A549 (cell line): ENCODE data around the gene PHF23. TPM values are rescaled to one million over a fixed set of nuclear protein-coding genes. Genes with fewer than 3 reads are reported as not detected.

Experiments used
- ATAC-seq, 2 experiments: fragments of 200-7000 bp in 1 of 2; fragments of >200 bp in 1 of 2; cut with Nextera tagmentation in 1 of 2; cut with Tn5 transposase in 1 of 2; 3 replicates each; pipeline versions ENCODE4 v1.8.0 to v1.9.1; 2018 to 2020; ENCODE audit warnings: mild to moderate bottlenecking in 1 of 2, moderate library complexity in 1 of 2
- CTCF ChIA-PET: fragments of 300-600 bp; sonication (Branson Sonifier 250); formaldehyde crosslinking; extraction: SDS; loops from one replicate; lab custom pipeline; 2021; ENCODE audit warnings: antibody characterized with exemption, inconsistent platforms; lab: Yijun Ruan, JAX
- POLR2A ChIA-PET: fragments of 350-600 bp; formaldehyde crosslinking; extraction: SDS; loops from one replicate; lab custom pipeline; 2021; ENCODE audit warnings: antibody characterized with exemption, inconsistent platforms; lab: Yijun Ruan, JAX
- DNase-seq, 2 experiments: peaks; one replicate each; pipeline versions ENCODE4 v3.0.0 to v3.0.0-alpha.2; 2011 to 2016; ENCODE audit warnings: low read depth in 1 of 2, low spot score in 1 of 2
- FAIRE-seq: peaks from 2 replicates; lab custom pipeline; 2011; peaks lifted over from hg19 to GRCh38; lab: Jason Lieb, UNC
- H3K27ac ChIP-seq, 2 experiments: fragments of >200 bp; sonication (Bioruptor Twin); formaldehyde crosslinking; 3 replicates each; pipeline ENCODE4 v1.5.1; 2016 to 2017
- H3K4me1 ChIP-seq: fragments of >200 bp; sonication (Bioruptor Twin); formaldehyde crosslinking; 3 replicates; pipeline ENCODE4 v1.6.1; 2016
- H3K4me2 ChIP-seq: fragments of >200 bp; sonication (Bioruptor Twin); formaldehyde crosslinking; 3 replicates; pipeline ENCODE4 v1.6.1; 2016
- H3K4me3 ChIP-seq: fragments of >200 bp; sonication (Bioruptor Twin); formaldehyde crosslinking; 3 replicates; pipeline ENCODE4 v1.5.1; 2016
- H3K9me3 ChIP-seq: fragments of >200 bp; sonication (Bioruptor Twin); formaldehyde crosslinking; 3 replicates; pipeline ENCODE4 v1.6.1; 2016
- BHLHE40 ChIP-seq: IDR thresholded peaks from 2 replicates; pipeline ENCODE4 v1.6.1; 2012; ENCODE audit warnings: low read depth, low read length, inconsistent platforms
- CBX2 ChIP-seq: fragments of 200-600 bp; sonication (generic); IDR thresholded peaks from 2 replicates; pipeline ENCODE4 v1.6.1; 2016; ENCODE audit warnings: low read depth, mild to moderate bottlenecking, borderline replicate concordance
- CBX8 ChIP-seq: fragments of 200-600 bp; sonication (generic); IDR thresholded peaks from 2 replicates; pipeline ENCODE4 v1.6.1; 2016
- CEBPB ChIP-seq, 2 experiments: fragments of >200 bp in 1 of 2; sonication (Bioruptor Twin) in 1 of 2; formaldehyde crosslinking in 1 of 2; IDR thresholded peaks; 2 replicates each; pipeline ENCODE4 v1.6.1; 2012 to 2016
- EHMT2 ChIP-seq: fragments of 200-600 bp; sonication (generic); IDR thresholded peaks from 2 replicates; pipeline ENCODE4 v1.6.1; 2016; ENCODE audit warnings: antibody characterized with exemption, low read depth, mild to moderate bottlenecking, moderate library complexity
- EP300 ChIP-seq, 2 experiments: fragments of >200 bp; sonication (Bioruptor Twin); formaldehyde crosslinking; IDR thresholded peaks; 2 replicates in 1 of 2; 3 replicates in 1 of 2; pipeline ENCODE4 v1.6.1; 2016 to 2017
- FOSB ChIP-seq: fragments of 250-450 bp; sonication (Bioruptor Pico); IDR thresholded peaks from 2 replicates; pipeline ENCODE4 v1.5.0; 2020; ENCODE audit warnings: mild to moderate bottlenecking, moderate library complexity
- FOXS1 ChIP-seq: fragments of 250-450 bp; sonication (Bioruptor Pico); IDR thresholded peaks from 2 replicates; pipeline ENCODE4 v1.5.0; 2020; ENCODE audit warnings: mild to moderate bottlenecking, moderate library complexity
- HDAC2 ChIP-seq: fragments of 200-600 bp; sonication (generic); IDR thresholded peaks from 2 replicates; pipeline ENCODE4 v1.6.1; 2016
- KDM5A ChIP-seq: fragments of 200-600 bp; sonication (generic); IDR thresholded peaks from 2 replicates; pipeline ENCODE4 v1.6.1; 2016; ENCODE audit warnings: antibody characterized with exemption, mild to moderate bottlenecking
- MAFK ChIP-seq: fragments of 450-650 bp; IDR thresholded peaks from 2 replicates; pipeline ENCODE4 v1.6.1; 2014; ENCODE audit not compliant: partially characterized antibody
- MAZ ChIP-seq: fragments of 150-350 bp; IDR thresholded peaks from 2 replicates; pipeline ENCODE4 v1.6.1; 2014; ENCODE audit warnings: antibody characterized with exemption, low read depth, low read length, borderline replicate concordance
- NFE2L2 ChIP-seq: fragments of 150-350 bp; conservative IDR thresholded peaks from 2 replicates; pipeline ENCODE4 v1.6.1; 2014; ENCODE audit warnings: low read length
- NPAS2 ChIP-seq: fragments of 250-450 bp; sonication (Bioruptor Pico); IDR thresholded peaks from 2 replicates; pipeline ENCODE4 v1.8.0; 2022; ENCODE audit warnings: mild to moderate bottlenecking, moderate library complexity, borderline replicate concordance
- NR3C1 ChIP-seq: fragments of >200 bp; sonication (Bioruptor Twin); formaldehyde crosslinking; IDR thresholded peaks from 3 replicates; pipeline ENCODE4 v1.6.1; 2017
- POLR2A ChIP-seq: IDR thresholded peaks from 2 replicates; pipeline ENCODE4 v1.6.1; 2012; ENCODE audit warnings: mild to moderate bottlenecking, low read length
- RNF2 ChIP-seq: fragments of 200-600 bp; sonication (generic); IDR thresholded peaks from 2 replicates; pipeline ENCODE4 v1.6.1; 2016; ENCODE audit warnings: low read depth, mild to moderate bottlenecking, antibody characterized with exemption, moderate library complexity, borderline replicate concordance
- SMC3 ChIP-seq: fragments of >200 bp; sonication (Bioruptor Twin); formaldehyde crosslinking; IDR thresholded peaks from 3 replicates; pipeline ENCODE4 v1.6.1; 2018; ENCODE audit warnings: inconsistent platforms
- TP53 ChIP-seq: fragments of 250-450 bp; sonication (Bioruptor Pico); IDR thresholded peaks from 2 replicates; pipeline ENCODE4 v1.5.0; 2021; ENCODE audit warnings: mild to moderate bottlenecking, moderate library complexity
- ZFP36 ChIP-seq: fragments of 450-650 bp; IDR thresholded peaks from 2 replicates; pipeline ENCODE4 v1.6.1; 2014; ENCODE audit warnings: borderline replicate concordance; ENCODE audit not compliant: partially characterized antibody
- WGBS: methylation state at CpG from one replicate; pipeline ENCODE4 v1.1.6; 2017; ENCODE audit errors: missing lambda C conversion rate; 5-methylcytosine and 5-hydroxymethylcytosine counted together
- polyA plus RNA-seq, 4 experiments: library from polyadenylated mRNA; depleted of rRNA in 3 of 4; stranded (reverse); fragments of >200 nt; fragmentation: RNase III in 1 of 4; extraction: RNeasy Plus Mini Kit Qiagen cat#74134 plus additional on column Dnase treatment in 1 of 4; gene quantifications; 2 replicates in 3 of 4; 3 replicates in 1 of 4; pipeline ENCODE4 v1.2.3, GENCODE V29; 2011 to 2017
- TF ChIP-seq, protein P1 (sequence below): IDR thresholded peaks from 2 replicates; pipeline ENCODE4 v1.6.1; 2012
- TF ChIP-seq, protein P2 (sequence below): fragments of 450-650 bp; IDR thresholded peaks from 2 replicates; pipeline ENCODE4 v1.6.1; 2014; ENCODE audit warnings: antibody characterized with exemption
- TF ChIP-seq, protein P3 (sequence below): fragments of >200 bp; sonication (Bioruptor Twin); formaldehyde crosslinking; IDR thresholded peaks from 2 replicates; pipeline ENCODE4 v1.6.1; 2016

The PHF23 gene
- polyA plus RNA-seq, 2 of the 4 experiments (the other 2 are of a cell fraction): 52.1 to 80.2 TPM

DNA sequence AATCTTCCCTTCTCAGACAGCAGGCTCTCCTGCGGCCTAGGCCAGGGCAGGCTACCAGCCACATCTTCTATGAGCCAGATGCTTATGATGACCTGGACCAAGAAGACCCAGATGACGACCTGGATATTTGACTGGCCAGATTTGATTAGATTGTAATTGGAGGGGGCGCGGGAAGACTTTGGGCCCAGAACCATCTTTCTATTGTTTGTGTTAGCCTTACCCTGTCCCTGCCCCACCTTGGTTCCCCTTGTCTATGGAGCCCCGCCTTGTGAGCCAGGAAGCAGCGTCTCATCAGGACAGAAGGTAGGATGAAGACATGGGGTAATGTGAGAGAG, 20.3 kb upstream of the PHF23 start:
- 94% methylated on average over 6 of the region's 6 CpGs for WGBS
- CTCF ChIA-PET: interaction anchor here (0.6 to 2.2 kb wide), 8 partner anchors 16 to 624 kb away, joined by 3 to 12 read pairs (median 4); partner anchors contain the start of gene SLC2A4
- DNase-seq: no peak
- Histone ChIP-seq H3K4me2 (peak overlapping the region; percentile 69), H3K27ac (peak overlapping the region; percentile 69; a peak in 5 of 6 replicates), H3K4me3 (no peak overlapping the region)
- TF ChIP-seq BHLHE40: no peak
- no peak for TF ChIP-seq FOXS1
- TF ChIP-seq, protein P1, sequence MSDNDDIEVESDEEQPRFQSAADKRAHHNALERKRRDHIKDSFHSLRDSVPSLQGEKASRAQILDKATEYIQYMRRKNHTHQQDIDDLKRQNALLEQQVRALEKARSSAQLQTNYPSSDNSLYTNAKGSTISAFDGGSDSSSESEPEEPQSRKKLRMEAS: no peak
- TF ChIP-seq EP300 (IDR thresholded peaks at IDR 0.05): no peak
- no peak for TF ChIP-seq CEBPB (IDR thresholded peaks at IDR 0.05)
- no peak for TF ChIP-seq CBX2
- TF ChIP-seq NR3C1: no peak
- TF ChIP-seq TP53 (CRISPR knock-in tag): no peak
- TF ChIP-seq, all 56 proteins: peak for 0
- POLR2A ChIA-PET: interaction anchor here (0.8 kb wide), 1 partner anchor 22 kb away, joined by 3 read pairs; the partner anchor contains the start of gene SLC2A4
- FAIRE-seq (no peak), ATAC-seq (no peak)
- peaks cover 38% of the 10 kb centered on the region for H3K4me1 ChIP-seq
- no peaks in the 10 kb centered on the region for H3K9me3 ChIP-seq

DNA sequence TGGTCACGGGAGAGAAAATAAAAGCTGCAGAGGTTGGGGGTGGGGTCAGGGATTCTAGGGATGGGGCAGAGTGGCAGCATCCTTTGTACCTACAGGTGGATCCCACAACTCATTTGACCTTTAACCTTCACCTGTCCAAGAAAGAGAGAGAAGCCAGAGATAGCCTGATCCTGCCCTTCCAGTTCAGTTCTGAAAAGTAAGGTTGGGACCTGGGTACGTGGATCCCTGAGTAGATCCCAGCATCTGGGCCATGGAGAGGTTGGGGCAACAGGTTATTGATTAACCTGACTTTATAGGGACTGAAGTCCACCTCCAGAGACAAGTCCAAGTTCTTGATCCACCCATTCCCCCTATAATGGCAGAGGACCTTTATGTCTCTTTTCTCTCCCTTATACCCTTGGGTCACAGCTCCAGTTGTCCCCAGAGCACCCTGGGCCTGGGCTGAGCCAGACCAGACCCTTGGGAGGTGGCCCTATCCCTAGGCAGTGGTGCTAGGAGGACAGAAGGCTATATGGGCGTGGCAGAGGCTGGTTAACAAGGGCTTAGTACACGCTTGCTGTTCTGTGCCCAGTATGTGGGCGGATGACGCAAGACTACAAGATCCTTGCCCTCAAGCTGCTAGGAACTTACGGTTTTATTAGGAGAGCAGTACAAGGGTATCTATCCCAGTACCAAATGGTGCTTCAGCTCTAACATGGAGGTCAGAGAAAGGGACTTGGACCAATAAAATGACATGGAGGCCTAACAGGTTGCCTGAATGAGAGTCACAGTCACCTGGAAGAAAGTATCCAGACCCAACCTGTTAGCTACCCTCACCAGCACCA, 19.7 kb upstream of the PHF23 start:
- peak in 1 of 2 experiments; percentile 15; a peak in 3 of 6 replicates for ATAC-seq
- ChIA-PET POLR2A (no interaction called here), CTCF (interaction anchor here (0.5 to 5.6 kb wide), 10 partner anchors 9 to 110 kb away, joined by 3 to 42 read pairs (median 4); partner anchors contain the start of gene SLC2A4)
- H3K4me1 ChIP-seq: peaks cover 33% of the 10 kb centered on the region
- DNase-seq: peak in 1 of 2 experiments; percentile 64
- H3K4me2 ChIP-seq: peak overlapping the region; percentile 69
- H3K4me3 ChIP-seq: no peak overlapping the region
- no peak for TF ChIP-seq KDM5A
- TF ChIP-seq CBX2: no peak
- TF ChIP-seq MAZ: no peak
- TF ChIP-seq CEBPB (IDR thresholded peaks at IDR 0.05): peak; percentile 62 to 72; a peak in 3 of 4 replicates
- no peak for FAIRE-seq
- WGBS: 66% methylated on average over 7 of the region's 7 CpGs
- H3K9me3 ChIP-seq: no peaks in the 10 kb centered on the region
- peak overlapping the region; percentile 69 for H3K27ac ChIP-seq

DNA sequence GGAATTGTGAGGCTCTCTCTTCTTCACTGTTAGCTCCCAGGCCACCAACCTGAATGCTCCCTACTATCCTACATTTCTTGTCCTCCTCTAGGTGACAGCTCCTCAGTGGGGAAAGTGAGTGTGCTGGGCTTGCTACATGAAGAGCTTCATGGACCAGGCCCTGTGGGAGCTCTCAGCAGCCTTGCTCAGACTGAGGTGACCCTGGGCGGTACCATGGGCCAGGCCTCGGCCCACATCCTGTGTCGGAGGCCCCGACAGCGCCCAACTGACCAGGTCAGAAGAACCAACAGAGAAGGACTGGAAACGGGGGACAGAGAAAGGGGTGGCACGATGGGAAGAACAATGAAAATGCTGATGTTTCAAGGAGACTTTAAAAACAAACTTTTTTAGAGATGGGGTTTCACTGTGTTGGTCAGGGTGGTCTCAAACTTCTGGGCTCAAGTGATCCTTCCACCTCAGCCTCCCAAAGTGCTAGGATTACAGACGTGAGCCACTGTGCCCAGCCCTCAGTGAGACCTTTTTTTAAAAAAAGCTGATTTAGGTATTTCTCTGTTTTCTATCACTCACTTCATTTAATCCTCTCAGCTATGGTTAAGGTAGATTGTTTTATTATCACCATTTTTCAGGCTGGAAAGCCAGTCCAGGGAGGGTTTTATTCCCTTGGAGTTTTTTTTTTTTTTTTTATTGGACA, 17.7 kb upstream of the PHF23 start:
- no peak for FAIRE-seq
- POLR2A ChIA-PET: interaction anchor here (0.6 to 1.1 kb wide), 3 partner anchors 16 to 55 kb away, joined by 3 read pairs; no protein-coding TSS in a partner anchor

DNA sequence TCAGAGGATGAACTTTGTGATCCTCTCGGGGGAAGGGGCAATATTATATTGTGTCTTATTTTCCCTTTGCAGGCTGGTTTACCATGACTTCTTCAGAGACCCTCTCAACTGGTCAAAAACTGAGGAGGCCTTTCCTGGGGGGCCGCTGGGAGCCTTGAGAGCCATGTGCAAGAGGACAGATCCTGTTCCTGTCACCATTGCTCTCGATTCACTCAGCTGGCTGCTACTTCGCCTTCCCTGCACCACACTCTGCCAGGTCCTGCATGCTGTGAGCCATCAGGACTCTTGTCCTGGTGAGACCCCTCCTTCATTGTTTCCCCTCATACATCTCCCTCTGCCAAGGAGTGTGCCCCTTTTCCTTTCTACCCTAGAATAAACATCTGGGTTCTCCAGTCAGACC, 15.3 kb upstream of the PHF23 start:
- Histone ChIP-seq H3K27ac (no peak overlapping the region), H3K4me2 (no peak overlapping the region), H3K4me3 (no peak overlapping the region), H3K4me1 (peaks cover 31% of the 10 kb centered on the region), H3K9me3 (no peaks in the 10 kb centered on the region)
- ChIA-PET CTCF (interaction anchor here (1.0 to 5.6 kb wide), 8 partner anchors 9 to 333 kb away, joined by 3 to 42 read pairs (median 6); partner anchors contain the start of gene SLC2A4), POLR2A (no interaction called here)
- TF ChIP-seq TP53 (CRISPR knock-in tag): no peak
- no peak for TF ChIP-seq CEBPB (IDR thresholded peaks at IDR 0.05)
- TF ChIP-seq CBX8: no peak
- TF ChIP-seq RNF2: no peak
- TF ChIP-seq MAFK: no peak
- no peak for TF ChIP-seq POLR2A
- no peak for TF ChIP-seq ZFP36
- TF ChIP-seq NFE2L2: no peak
- no peak for TF ChIP-seq EHMT2
- TF ChIP-seq FOSB (CRISPR knock-in tag): no peak
- TF ChIP-seq SMC3: no peak
- TF ChIP-seq, protein P2, sequence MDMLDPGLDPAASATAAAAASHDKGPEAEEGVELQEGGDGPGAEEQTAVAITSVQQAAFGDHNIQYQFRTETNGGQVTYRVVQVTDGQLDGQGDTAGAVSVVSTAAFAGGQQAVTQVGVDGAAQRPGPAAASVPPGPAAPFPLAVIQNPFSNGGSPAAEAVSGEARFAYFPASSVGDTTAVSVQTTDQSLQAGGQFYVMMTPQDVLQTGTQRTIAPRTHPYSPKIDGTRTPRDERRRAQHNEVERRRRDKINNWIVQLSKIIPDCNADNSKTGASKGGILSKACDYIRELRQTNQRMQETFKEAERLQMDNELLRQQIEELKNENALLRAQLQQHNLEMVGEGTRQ: no peak
- no peak for TF ChIP-seq BHLHE40
- FAIRE-seq: no peak
- ATAC-seq: no peak
- 90% methylated on average over 4 of the region's 4 CpGs for WGBS
- no peak for DNase-seq

More for the DNA sequence above, 17.7 kb upstream of the PHF23 start:
- TF ChIP-seq, protein P3, sequence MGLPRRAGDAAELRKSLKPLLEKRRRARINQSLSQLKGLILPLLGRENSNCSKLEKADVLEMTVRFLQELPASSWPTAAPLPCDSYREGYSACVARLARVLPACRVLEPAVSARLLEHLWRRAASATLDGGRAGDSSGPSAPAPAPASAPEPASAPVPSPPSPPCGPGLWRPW: no peak
- TF ChIP-seq NR3C1 (no peak), MAFK (peak; percentile 48), HDAC2 (no peak), NPAS2 (CRISPR knock-in tag) (no peak)
- TF ChIP-seq, all 56 proteins: peak for 1
- no peak overlapping the region for H3K4me2 ChIP-seq
- CTCF ChIA-PET: interaction anchor here (0.6 to 5.6 kb wide), 9 partner anchors 8 to 567 kb away, joined by 3 to 42 read pairs (median 5); partner anchors contain the start of gene SLC2A4
- DNase-seq (no peak), ATAC-seq (no peak)
- 91% methylated on average over 8 of the region's 8 CpGs for WGBS
- H3K4me1 ChIP-seq: peaks cover 30% of the 10 kb centered on the region
- H3K27ac ChIP-seq: no peak overlapping the region
- no peaks in the 10 kb centered on the region for H3K9me3 ChIP-seq
- H3K4me3 ChIP-seq: no peak overlapping the region
